Activated gamma-delta T cell treated with Interleukin-2 at 50 U/mL for 16 hours (primary cell): ENCODE measurements around the gene ADCY9.
"Not testable (repeated sequence)": the region's sequence is repeated elsewhere in the genome, so short reads cannot be mapped to it uniquely, and the experiment has no call there.

Source experiments
- DNase-seq: peaks from one replicate; pipeline ENCODE4 v3.0.0-alpha.2; 2020

ADCY9 gene

DNA sequence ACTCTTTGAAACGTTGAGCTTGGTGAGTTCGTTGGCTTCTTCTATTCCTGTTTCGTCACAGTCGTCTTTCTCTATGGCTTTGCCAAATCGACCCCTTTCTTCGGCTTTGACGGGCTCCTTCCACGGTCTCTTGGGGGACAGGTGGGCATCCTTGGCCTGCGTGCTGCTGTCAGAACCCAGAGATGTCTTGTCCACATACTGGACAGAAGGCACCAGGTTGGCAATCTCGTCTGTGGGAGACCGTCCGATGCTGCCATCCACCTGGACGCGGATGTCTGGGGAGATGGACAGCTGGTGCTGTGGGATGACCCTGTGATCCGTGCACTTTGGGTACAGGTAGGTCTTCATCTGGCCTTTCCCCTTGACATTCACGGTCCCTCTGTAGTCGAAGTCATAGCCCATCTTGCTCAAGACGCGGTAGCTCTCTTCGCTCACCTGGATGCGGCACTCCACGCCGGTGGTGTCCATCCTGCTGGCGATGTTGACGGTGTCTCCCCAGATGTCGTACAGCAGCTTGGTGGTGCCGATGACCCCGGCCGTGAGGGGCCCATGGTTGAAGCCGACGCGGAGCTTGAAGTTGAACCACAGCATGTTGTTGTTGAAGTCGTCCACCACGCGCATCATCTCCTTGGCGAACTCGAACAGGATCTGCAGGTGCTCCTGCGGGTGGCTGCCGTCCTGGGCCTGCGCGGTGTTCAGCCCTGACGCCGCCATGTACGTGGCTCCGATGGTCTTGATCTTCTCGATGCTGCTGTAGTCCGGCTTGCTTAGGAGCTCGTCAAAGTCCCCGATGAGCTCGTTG is 150.3 kb downstream of the ADCY9 start:
- no peak for DNase-seq

DNA sequence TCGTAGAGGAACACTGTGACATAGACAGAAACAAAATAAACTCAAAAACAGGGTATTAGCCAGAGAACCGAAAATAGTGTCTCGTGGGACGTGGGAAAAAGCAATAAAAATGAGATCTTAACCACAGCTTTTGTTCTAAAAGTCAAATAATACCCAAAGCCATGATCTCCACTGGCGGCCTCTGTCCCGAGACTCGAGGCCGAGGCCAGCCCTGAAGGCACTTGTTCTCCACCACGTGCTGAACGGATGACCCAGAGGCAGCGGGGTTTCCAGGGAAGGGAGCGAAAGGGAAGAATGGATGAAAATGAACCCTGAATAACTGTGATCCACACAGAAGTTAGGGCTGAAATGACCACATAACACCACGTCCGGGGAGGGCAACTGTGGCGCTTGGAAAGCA is 150.9 kb downstream of the ADCY9 start:
- no peak for DNase-seq

DNA sequence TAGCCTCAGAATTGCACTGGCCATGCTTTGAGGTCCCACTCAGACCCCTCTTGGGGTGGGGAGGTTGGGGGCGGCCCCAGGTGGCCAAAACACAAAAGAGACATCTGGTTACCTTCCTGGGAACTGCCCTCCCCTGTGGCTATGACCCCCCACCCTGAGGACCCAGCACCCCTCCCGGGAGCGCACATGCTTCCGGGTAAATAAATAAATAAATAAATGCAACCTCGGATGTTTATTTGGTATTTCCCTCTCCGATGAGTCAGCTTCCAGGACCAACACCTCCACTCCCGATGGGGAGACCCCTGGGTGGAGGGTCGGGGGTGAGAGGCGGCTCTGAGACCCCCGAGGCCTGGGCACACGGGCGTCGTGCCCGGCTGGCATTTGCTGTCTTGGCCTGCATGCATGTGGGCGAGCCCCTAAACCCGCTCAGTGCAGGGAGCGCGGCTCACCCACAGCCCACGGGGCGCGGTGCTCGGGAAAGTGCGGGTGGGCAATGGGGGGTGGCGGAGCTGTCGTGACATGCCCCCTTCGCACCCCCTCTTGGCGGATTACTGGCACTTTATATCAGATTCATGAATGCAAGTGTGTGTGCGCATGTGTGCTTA is 151.5 kb downstream of the ADCY9 start:
- no peak for DNase-seq

GRCh38 chr16:3963886-3964685 is 152.2 kb downstream of the ADCY9 start:
- no peak for DNase-seq

- DNase-seq: peak; percentile 20
These were observed 153.0 kb downstream of the ADCY9 start for GRCh38 chr16:3963203-3963602.

GRCh38 chr16:3961449-3961849 is 154.8 kb downstream of the ADCY9 start:
- no peak for DNase-seq

GRCh38 chr16:3959926-3960590 is 156.2 kb downstream of the ADCY9 start:
- DNase-seq: not testable (repeated sequence)

DNA sequence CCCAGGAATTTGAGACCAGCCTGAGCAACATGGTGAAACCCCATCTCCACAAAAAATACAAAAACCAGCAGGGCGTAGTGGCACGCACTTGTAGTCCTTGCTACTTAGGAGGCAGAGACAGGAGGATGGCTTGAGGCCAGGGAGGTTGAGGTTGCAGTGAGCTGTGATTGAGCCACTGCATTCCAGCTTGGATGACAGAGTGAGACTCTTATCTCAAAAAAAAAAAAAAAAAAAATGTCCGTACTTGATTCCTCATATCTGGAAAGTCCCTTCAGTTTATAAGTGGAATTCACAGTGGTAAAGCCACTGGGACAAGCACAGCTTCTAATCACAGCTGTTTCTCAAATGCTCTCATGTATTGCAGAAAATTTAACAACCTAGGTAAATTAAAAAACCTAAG is 157.1 kb downstream of the ADCY9 start:
- no peak for DNase-seq

DNA sequence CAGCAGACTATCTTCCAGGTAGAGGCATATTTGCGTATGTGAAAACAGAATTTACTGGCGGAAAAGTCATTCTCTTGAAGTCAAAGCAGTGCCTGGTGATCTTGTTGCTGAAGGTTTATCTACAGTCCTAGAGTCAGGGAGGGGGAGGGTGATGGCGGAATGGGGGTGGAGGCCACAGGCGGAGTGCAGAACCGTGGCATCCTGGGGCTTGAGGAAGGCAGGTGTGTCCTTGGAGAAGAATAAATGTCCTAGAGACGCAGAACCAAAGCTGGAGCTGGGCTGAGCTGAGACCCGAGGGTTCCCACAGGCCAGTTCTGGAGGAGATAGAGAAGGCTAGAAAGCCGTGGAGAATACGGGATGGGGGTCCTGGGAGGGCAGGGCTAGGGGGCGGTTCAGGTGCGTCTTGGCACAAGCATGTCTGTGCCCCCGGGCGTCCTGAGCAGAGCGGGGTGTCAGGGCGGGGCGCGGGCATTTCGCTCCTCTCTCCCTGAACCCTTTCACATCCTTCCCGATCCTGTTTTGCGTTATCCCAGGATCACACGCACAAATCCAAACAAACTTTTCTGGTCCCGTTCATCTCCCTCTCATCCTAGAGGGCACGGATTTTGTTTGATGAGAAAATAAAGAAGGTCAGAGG is 158.8 kb downstream of the ADCY9 start:
- no peak for DNase-seq

- no peak for DNase-seq
These were observed 161.8 kb downstream of the ADCY9 start for GRCh38 chr16:3954411-3954921.

- DNase-seq: no peak
These were observed 162.4 kb downstream of the ADCY9 start for GRCh38 chr16:3953728-3954410.

- DNase-seq: no peak
These were observed 163.5 kb downstream of the ADCY9 start for GRCh38 chr16:3952737-3953131.

DNA sequence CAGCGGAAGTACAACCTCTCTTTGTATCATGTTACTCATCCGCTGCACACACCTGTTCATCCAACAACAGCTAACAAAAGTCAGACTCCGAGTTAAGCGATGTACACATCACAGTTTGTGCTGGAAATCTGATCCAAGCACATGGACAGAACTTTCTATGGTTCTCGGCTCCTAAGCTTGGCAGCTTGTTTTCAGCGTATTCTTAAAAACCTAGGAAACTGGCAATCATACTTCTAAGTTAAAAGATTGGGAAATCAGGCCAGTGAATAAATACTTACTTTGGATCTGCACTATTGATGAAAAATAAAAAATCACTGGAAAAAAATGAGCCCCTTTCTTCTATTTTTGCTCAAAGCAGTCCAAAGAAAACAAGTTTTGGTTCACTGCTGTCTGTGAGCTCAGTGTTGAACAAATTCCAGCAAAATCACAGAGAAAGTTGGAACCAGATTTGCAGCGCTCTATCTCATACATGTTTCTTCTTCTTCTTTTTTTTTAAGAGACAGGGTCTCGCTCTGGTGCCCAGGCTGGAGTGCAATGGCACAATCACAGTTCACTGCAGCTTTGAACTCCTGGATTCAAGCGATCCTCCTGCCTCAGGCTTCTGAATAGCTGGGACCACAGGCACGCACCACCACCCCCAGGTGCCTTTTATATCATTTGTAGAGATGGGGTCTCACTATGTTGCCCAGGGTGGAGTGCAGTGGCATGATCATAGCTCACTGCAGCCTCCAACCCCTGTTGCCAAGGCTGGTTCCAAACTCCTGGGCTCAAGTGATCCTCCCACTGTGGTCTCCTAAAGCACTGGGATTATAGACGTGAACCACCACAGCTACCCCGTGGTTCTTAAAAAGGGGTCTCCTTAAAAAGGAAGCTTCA is 164.1 kb downstream of the ADCY9 start:
- DNase-seq: no peak

GRCh38 chr16:3951380-3951779 is 164.9 kb downstream of the ADCY9 start:
- not testable (repeated sequence) for DNase-seq

- no peak for DNase-seq
These were observed 165.7 kb downstream of the ADCY9 start for GRCh38 chr16:3950343-3951193.

- no peak for DNase-seq
These were observed 166.3 kb downstream of the ADCY9 start for GRCh38 chr16:3949946-3950342.

- DNase-seq: no peak
These were observed 167.0 kb downstream of the ADCY9 start for GRCh38 chr16:3949287-3949686.

DNA sequence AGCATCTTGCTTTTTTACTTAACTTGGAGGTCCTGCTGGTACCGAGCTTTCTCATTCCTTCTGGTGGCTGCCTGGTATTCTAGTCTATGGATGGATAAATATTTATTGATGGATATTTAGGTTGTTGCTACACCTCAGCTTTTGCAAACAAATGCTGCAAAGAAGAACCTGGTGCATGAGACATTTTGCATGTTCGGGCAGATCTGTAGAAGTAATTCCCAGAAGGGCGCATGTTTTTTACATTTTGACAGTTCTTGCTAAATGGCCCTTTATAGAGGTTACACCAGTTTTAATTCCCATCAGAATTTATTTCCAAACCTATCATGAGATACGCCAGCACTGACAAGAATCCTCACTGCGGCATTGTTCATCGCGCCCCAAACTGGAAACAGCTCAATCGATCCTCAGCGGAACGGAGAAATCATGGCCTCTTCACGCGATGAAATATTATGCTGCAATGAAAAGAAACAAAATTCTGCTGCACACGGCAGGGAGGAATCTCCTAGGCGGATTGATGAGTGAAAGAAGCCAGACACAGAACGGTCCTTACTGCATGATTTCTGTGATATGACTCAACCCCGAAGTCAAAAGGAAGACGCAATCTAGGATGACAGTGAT is 167.8 kb downstream of the ADCY9 start:
- DNase-seq: no peak

GRCh38 chr16:3946604-3947180 is 169.6 kb downstream of the ADCY9 start:
- no peak for DNase-seq
